GM12873 (cell line): ENCODE results near the gene PPFIBP1.

Experiments
- TF ChIP-seq, protein P1 (sequence below): IDR thresholded peaks from 2 replicates; pipeline ENCODE4 v1.5.1; 2012; ENCODE audit warnings: low read depth, mild to moderate bottlenecking, moderate library complexity, low read length, control low read depth; ENCODE audit not compliant: insufficient read depth; ENCODE audit errors: missing control alignments

The PPFIBP1 gene

DNA sequence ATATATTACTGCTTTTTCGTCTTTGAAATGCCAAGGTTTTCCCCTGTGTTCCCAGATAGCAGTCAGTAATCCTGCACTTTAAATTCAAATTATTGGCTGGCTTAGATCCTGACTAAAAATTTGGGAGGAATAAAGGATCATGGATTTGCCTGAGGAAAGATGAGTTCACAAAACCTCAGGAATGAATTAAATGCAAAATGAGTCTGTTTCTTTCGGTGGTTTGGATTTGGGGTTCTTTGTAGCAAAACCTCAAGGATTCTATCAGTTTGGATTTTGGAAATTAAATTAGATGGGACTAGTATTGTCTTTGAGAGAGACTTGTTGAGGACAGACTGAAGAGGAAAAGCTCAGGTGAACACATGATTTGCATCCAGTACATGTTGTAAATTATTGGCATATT is 36.1 kb downstream of the PPFIBP1 start:
- TF ChIP-seq, protein P1, sequence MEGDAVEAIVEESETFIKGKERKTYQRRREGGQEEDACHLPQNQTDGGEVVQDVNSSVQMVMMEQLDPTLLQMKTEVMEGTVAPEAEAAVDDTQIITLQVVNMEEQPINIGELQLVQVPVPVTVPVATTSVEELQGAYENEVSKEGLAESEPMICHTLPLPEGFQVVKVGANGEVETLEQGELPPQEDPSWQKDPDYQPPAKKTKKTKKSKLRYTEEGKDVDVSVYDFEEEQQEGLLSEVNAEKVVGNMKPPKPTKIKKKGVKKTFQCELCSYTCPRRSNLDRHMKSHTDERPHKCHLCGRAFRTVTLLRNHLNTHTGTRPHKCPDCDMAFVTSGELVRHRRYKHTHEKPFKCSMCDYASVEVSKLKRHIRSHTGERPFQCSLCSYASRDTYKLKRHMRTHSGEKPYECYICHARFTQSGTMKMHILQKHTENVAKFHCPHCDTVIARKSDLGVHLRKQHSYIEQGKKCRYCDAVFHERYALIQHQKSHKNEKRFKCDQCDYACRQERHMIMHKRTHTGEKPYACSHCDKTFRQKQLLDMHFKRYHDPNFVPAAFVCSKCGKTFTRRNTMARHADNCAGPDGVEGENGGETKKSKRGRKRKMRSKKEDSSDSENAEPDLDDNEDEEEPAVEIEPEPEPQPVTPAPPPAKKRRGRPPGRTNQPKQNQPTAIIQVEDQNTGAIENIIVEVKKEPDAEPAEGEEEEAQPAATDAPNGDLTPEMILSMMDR, result no peak

DNA sequence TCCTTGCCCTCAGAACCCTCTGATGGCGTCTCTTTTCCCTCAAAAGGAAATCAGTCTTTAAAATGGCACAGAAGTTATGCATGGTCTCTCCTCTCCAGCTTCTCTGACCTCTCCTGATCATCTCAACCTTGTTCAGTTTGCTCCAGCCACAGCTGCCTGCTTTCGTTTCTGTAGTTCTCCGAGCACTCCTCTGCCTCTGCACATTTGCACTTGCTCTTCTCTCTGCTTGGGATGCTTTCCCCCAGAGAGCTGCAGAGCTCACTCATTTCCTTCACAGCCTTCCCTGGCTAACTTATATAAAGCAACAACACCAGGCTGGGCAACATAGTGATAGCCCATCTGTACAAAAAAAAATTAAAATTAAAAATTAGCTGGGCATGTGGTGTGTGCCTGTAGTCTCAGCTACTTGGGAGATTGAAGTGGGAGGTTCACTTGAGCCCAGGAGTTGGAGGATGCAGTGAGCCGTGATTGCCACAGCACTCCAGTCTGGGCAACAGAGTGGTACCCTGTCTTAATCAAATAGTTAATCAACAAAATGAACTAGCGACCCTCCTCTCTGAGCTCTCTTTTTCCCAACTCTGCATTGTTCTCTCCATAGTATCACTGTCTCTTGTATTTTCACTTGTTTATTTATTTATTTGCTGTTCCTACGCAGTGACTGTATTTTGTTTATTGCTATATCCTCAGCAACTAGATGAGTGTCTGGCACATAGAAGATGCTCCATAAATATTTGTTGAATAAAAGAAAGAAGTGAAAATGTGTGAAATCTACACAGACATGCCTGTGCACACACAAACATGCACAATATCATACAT is 37.7 kb downstream of the PPFIBP1 start:
- TF ChIP-seq, protein P1, result no peak

DNA sequence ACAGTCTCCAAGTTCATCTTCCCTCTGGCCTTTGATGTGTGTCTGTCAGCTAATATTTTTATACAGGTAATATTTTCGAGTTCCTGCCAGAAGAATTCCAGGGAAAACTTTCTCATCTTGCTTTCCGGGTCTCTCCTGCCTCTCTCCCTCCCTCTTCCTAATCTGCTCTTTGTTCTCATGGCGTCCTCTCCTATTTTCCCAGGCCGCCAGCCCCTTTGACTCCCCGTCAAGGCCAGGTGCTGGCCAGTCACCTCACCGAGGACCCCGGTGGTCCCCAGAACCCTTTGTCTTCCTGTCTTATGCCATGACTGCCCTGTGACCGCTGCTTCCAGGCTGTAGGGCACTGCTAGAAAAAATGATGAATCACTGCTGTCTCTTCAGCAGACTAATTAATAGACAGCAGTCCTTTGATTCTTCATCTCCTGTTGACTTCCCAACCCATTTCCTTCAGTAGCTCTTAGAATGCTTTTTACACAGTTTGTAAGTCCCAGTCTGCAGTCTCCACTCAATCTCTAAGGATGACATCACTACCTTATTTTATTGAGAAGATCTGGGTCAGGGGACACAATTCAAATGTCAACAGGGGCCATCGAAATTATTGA is 40.7 kb downstream of the PPFIBP1 start:
- TF ChIP-seq, protein P1, result no peak

DNA sequence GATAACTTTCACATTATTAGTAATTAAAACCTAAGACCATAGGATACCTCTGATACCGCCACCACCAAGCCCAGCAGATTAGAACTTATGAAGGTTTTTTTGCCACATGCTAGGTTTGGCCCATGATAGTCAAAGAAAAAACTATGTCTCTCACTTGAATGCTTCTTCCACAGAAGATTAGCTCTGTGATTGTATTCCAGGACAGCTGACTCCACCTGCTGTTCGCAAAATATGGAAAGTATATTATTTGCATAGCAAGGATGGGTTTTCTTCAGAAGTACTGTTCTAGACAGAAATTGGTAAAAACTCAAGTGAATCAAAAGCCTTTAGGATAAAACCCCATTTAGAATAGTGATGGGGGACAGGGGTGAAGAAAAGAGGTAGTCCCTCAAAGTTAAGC is 42.2 kb downstream of the PPFIBP1 start:
- TF ChIP-seq, protein P1, result no peak

DNA sequence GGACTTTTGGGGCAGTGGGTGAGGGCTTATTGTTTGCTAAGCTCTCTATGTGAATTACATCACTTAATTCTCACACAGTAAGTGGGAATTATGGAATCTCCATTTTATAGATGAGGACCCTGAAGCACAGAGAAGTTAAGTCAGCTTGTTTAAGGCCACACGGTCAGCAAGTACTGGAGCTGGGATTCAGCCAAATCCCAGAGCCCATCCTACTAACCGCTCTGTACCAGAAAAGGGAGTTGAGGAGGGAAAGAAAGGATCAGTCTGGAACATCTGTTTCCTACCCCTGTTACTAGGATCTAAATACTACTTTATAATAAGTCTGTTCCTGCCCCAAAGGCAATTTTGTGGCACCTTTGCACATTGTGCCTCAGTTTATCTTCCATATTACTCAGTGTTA is 42.6 kb downstream of the PPFIBP1 start:
- TF ChIP-seq, protein P1, result no peak

DNA sequence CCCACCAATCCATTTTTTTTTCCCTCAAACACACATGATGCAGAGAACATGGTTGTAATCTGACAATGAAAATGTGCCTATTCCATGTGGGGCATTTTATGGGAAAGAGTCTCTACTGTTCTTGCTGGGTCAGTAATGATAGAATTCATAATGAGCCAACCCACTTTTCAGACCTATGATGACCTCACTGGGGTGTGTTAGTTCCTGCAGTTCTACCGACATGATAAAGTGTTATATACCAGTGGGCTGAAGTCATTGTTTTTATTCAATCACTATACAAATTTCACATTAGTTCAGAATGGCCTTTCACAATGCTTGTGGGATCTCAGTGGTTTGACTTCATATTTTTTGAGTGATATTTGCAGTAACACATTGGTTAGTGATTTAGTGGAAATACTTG is 47.5 kb downstream of the PPFIBP1 start:
- TF ChIP-seq, protein P1, result no peak

DNA sequence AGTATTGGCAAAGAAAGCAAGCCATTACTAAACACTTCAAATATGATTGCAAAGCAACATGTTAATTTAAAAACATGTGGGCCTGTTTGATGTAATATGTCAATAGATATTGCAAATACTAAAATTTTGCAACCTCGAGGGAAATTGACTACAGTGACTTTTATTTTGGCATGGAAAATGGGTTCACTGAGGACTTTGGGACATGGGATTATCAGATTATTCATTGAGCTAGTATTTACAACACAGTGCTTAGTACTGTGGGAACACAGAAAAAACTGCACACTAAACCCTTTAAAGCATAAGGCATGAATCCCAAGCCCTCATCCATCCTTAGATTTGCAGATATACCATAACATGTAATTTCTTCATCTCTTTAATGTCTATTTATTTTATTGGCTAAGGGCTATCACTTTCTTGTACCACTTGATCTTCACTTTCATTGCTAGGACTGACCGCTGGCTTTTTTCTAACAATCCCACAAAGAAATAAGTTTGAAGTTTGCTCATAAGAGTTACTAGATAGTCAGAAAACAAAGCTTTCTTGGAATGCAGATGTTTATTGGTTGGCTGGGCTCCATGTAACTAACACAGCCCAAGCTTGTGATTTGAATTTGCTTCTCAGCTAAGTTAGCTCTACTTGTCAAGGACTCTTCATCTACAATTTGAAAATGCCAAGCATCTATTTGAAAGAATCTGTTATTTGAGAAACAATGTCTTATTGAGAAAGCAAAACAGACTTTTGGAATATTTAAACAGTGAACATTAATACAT is 48.7 kb downstream of the PPFIBP1 start:
- TF ChIP-seq, protein P1, result no peak
